ENCODE measurements around the gene UBR2. TPM values are rescaled to one million over a fixed set of nuclear protein-coding genes. Genes with fewer than 3 reads are reported as not detected.

The UBR2 gene
- total and polyA plus RNA-seq, 12 donors: 11.4 to 46.9 (median 30.2) TPM

DNA sequence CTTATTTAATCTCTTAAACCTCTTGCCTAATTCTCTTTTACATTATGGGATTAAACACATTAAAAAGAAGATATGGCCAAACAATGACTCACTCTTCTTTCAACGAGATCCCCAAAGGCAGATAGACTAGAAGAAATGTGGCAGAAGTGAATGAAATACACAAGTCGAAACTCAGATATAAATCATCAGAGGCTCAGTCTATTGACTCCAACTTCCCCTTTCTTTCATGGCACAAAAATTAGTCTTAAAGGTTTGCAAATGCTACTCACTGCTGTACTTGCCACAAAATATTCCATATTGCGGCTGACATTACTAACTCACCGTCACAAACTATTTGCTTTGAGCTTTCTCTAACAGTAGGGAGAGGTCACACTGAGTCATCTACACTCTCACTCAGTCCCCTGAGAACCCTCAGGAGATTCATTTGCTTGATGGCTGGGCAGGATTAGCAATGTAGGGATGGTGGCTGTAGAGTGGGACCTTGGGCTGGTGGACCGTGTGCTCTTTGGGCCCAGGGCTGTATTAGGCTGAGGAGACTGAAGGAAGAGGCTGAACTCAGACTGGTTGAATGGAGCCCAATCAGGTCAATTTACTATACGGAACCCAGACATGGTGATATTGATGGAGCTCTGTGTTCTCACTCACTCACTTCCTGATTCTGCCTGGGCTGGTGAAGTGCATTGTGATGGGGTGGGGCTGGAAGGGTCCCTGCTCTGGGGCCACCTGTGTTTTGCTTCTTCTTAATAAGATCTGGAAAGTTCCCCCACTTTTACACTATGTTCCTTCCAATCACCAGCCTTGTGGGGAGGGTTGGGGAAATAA lies 42.8 kb upstream of the UBR2 start:
- DNase-seq: no peak
- Histone ChIP-seq H3K9me3 (replicated peaks in 1 of 3) (no peaks in the 10 kb centered on the region), H3K4me1 (replicated peaks in 1 of 2) (no peaks in the 10 kb centered on the region), H3K27me3 (no peaks in the 10 kb centered on the region), H3K36me3 (replicated peaks in 1 of 2) (no peaks in the 10 kb centered on the region), H3K27ac (no peak overlapping the region), H3K4me3 (no peak overlapping the region)
- intact Hi-C loops (cut with DNase I): no loop called here
- 59 to 67% (median 61%) methylated on average over 6 of the region's 6 CpGs for WGBS, 4 donors
- no peak for TF ChIP-seq CTCF (IDR thresholded peaks at IDR 0.05)
- no peak for TF ChIP-seq POLR2A (IDR thresholded peaks at IDR 0.05)

GRCh38 chr6:42522036-42522435 lies 41.8 kb upstream of the UBR2 start:
- WGBS, 4 donors: 71 to 75% (median 73%) methylated on average over 2 of the region's 2 CpGs
- intact Hi-C loops (cut with DNase I): no loop called here

DNA sequence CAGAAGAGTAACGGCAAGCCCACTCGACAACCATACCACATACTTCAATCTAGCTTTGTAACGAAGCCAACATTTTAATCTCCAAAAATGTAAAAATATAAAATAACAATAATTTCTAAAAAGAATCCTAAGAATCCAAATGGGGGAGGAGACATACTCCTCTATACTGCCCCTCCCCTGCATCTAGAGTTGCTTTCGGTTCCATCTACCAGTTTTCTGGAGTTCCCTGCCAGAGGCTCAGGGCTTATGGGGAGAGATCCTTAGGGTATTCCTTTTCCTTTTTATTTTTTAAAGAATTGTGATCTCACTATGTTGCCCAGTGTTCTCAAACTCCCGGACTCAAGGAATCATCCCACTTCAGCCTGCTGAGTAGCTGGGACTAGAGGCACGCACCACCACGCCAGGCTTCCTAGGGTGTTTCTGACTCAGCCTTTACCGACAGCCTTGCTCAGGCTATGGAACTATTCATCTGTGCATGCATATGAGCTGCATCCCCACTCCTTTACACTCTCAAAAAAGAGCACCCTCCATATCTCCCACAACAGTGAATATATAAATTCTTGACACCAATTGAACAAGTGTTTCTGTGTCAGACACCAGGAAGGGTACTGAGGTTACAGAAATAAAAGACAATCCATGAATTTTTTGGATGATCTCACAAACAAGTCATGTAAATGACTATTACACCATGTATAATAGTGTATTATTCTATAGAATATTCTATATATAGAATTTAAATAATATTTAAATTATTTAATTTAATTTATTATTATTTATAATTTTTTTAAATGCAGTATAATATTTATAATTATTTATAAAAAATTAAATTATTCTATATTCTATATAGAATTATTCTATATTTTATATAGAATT lies 40.7 kb upstream of the UBR2 start:
- H3K36me3 ChIP-seq (replicated peaks in 1 of 2): no peaks in the 10 kb centered on the region
- intact Hi-C loops (cut with DNase I): no loop called here
- H3K9me3 ChIP-seq (replicated peaks in 1 of 3): no peaks in the 10 kb centered on the region
- no peak for TF ChIP-seq POLR2A (IDR thresholded peaks at IDR 0.05)
- TF ChIP-seq CTCF (IDR thresholded peaks at IDR 0.05): no peak
- no peaks in the 10 kb centered on the region for H3K4me1 ChIP-seq (replicated peaks in 1 of 2)
- no peak for DNase-seq
- 75 to 86% (median 78%) methylated on average over 8 of the region's 8 CpGs for WGBS, 4 donors
- H3K27me3 ChIP-seq: no peaks in the 10 kb centered on the region
- H3K4me3 ChIP-seq: no peak overlapping the region
- no peak overlapping the region for H3K27ac ChIP-seq

More at GRCh38 chr6:42522036-42522435, 41.8 kb upstream of the UBR2 start:
- TF ChIP-seq POLR2A (IDR thresholded peaks at IDR 0.05) (no peak), CTCF (IDR thresholded peaks at IDR 0.05) (no peak)
- Histone ChIP-seq H3K4me3 (no peak overlapping the region), H3K36me3 (replicated peaks in 1 of 2) (no peaks in the 10 kb centered on the region), H3K9me3 (replicated peaks in 1 of 3) (no peaks in the 10 kb centered on the region), H3K27ac (no peak overlapping the region), H3K4me1 (replicated peaks in 1 of 2) (no peaks in the 10 kb centered on the region), H3K27me3 (no peaks in the 10 kb centered on the region)
- no peak for DNase-seq

- DNase-seq: no peak
- H3K4me3 ChIP-seq: no peak overlapping the region
- whole genome bisulfite sequencing, 4 donors: 51 to 64% (median 62%) methylated on average over 4 of the region's 4 CpGs
- H3K27ac ChIP-seq: no peak overlapping the region
- TF ChIP-seq CTCF (IDR thresholded peaks at IDR 0.05) (no peak), POLR2A (IDR thresholded peaks at IDR 0.05) (no peak)
- no peaks in the 10 kb centered on the region for H3K4me1 ChIP-seq (replicated peaks in 1 of 2)
- H3K27me3 ChIP-seq: no peaks in the 10 kb centered on the region
- no peaks in the 10 kb centered on the region for H3K9me3 ChIP-seq (replicated peaks in 1 of 3)
- no peaks in the 10 kb centered on the region for H3K36me3 ChIP-seq (replicated peaks in 1 of 2)
- intact Hi-C loops (cut with DNase I): no loop called here
Measured at GRCh38 chr6:42525206-42525605, 38.6 kb upstream of the UBR2 start.

All from adrenal gland (tissue), 12 donors.